Choroid plexus epithelial cell (primary cell): ENCODE measurements around the gene LPAR1.
"Not testable (repeated sequence)": the region's sequence is repeated elsewhere in the genome, so short reads cannot be mapped to it uniquely, and the experiment has no call there.

ENCODE experiments used
- DNase-seq: peaks from one replicate; pipeline ENCODE4 v3.0.0-alpha.2; 2010; ENCODE audit warnings: low read depth
- H3K4me3 ChIP-seq: 2 replicates; pipeline ENCODE4 v1.5.1; 2011; ENCODE audit warnings: low read depth, mild to moderate bottlenecking, control low read depth, low read length, moderate library complexity
- CTCF ChIP-seq: conservative IDR thresholded peaks from 2 replicates; pipeline ENCODE4 v1.5.1; 2011; ENCODE audit warnings: low read depth, mild to moderate bottlenecking, control low read depth, inconsistent platforms, low read length, moderate library complexity

Gene LPAR1

DNA sequence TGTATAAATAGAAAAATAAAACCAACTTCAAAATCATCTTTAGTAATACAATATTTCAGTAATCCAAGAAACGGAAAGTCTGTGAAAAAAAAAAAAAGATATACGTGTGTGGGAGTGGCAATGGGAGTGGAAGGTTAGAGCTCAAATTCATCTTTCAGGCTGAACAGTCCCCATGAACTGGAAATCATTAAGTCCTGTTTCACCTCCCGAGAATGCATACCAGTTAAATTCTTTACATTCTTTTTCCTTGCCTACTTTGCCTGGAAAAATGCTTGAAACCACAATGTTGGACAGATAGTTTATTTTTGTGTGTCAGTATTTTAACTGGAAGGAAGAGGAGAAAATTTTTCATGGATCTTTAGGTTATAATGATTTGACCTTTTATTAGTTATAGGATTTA is 202.9 kb downstream of the LPAR1 start:
- DNase-seq, result peak; percentile 86
- TF ChIP-seq CTCF, result no peak
- H3K4me3 ChIP-seq, result no peak overlapping the region

GRCh38 chr9:110832926-110833325 is 205.3 kb downstream of the LPAR1 start:
- DNase-seq, result no peak
- TF ChIP-seq CTCF, result no peak
- no peak overlapping the region for H3K4me3 ChIP-seq

DNA sequence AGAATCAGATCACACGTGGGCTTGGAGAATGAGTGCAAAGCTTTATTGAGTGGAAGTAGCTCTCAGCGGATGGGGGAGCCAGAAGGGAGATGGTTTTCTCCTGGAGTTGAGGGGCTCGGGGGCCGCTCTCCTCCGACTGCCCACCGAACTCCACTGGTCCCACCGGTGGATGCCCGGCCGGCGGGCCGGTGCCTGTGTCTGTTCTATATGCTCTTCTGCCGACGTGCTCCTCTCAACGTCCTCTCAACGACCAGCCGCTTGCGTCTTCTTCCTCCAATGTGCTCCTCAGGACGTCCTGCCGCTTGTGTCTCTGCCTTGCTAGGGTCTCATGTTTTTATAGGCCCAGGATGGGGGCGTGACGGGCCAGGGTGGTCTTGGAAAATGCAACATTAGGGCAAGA is 207.8 kb downstream of the LPAR1 start:
- TF ChIP-seq CTCF, result no peak
- DNase-seq, result no peak

DNA sequence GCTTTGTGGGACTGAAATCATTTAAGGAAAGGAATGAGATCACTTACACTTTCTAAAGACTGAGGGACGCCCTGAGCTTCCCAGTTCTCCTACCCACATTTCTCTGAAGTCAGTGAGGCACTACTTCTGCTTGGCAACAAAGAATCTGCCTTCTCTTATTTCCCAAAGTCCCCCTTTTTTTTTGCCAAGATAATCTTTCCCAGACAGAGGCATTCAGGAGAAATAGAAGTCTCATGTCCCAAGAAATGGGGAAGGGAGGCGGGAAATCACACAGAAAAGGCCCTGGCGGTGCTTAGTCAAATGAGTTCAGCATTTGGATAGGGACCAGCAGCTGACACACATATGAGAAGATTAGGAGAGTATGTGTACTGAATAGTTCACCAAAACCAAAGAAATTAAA is 210.0 kb downstream of the LPAR1 start:
- no peak for TF ChIP-seq CTCF
- DNase-seq, result peak; percentile 64
- no peak overlapping the region for H3K4me3 ChIP-seq

More for the DNA sequence above, 207.8 kb downstream of the LPAR1 start:
- H3K4me3 ChIP-seq, result no peak overlapping the region

DNA sequence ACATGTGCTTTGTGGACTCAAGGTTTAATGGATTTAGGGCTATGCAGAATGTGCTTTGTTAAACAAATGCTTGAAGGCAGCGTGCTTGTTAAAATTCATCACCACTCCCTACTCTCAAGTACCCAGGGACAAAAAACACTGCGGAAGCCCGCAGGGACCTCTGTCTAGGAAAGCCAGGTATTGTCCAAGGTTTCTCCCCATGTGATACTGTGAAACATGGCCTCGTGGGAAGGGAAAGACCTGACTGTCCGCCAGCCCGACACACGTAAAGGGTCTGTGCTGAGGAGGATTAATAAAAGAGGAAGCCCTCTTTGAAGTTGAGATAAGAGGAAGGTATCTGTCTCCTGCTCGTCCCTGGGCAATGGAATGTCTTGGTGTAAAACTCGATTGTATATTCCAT is 211.9 kb downstream of the LPAR1 start:
- not testable (repeated sequence) for H3K4me3 ChIP-seq, DNase-seq

DNA sequence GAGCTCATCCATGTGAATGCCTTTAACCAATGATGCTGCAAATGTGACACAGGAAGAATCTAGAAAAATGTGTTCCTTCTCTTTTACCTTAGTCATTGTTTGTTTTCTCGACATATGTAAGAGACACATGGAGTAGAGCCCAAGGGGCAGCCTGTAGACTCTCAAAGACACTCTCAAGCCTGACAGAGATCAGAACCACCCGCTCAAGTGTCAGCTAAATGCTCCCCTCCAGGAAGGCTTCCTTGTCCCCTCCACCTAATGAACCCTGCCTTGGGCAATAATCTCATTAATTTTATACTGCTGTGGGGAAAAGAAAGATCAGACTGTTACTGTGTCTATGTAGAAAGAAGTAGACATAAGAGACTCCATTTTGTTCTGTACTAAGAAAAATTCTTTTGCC is 212.3 kb downstream of the LPAR1 start:
- no peak for DNase-seq
- TF ChIP-seq CTCF, result no peak
- H3K4me3 ChIP-seq, result no peak overlapping the region

- H3K4me3 ChIP-seq, result not testable (repeated sequence)
Observed at GRCh38 chr9:110825129-110825528, 213.1 kb downstream of the LPAR1 start.

More at GRCh38 chr9:110825129-110825528, 213.1 kb downstream of the LPAR1 start:
- DNase-seq, result not testable (repeated sequence)
